K562 (cell line): ENCODE results near the gene SNPH. TPM values are rescaled to one million over a fixed set of nuclear protein-coding genes. Genes with fewer than 3 reads are reported as not detected.

Source experiments
- GATAD2B ChIP-seq: fragments of 450-650 bp; IDR thresholded peaks from 2 replicates; pipeline ENCODE4 v1.6.1; 2017; ENCODE audit warnings: mild to moderate bottlenecking, borderline replicate concordance
- PHF21A ChIP-seq: fragments of 450-650 bp; IDR thresholded peaks from 2 replicates; pipeline ENCODE4 v1.6.1; 2017; ENCODE audit warnings: low read depth, borderline replicate concordance
- ZKSCAN8 ChIP-seq: fragments of 200-800 bp; sonication (Bioruptor generic); IDR thresholded peaks from 2 replicates; pipeline ENCODE4 v1.6.1; 2016; ENCODE audit warnings: missing genetic modification characterization, missing compliant biosample characterization
- ZNF644 ChIP-seq: fragments of 200-800 bp; sonication (Bioruptor generic); IDR thresholded peaks from 2 replicates; pipeline ENCODE4 v1.6.1; 2016; ENCODE audit warnings: low read depth, missing genetic modification characterization, missing compliant biosample characterization
- polyA plus RNA-seq, 8 experiments: library from polyadenylated mRNA; depleted of rRNA in 4 of 8; stranded (reverse) in 5 of 8; unstranded in 3 of 8; fragments of >200 nt; fragmentation: Nextera tagmentation in 2 of 8; fragmentation: Illumina TruSeq in 1 of 8; extraction: Ambion mirVana in 2 of 8; extraction: Trizol in 1 of 8; gene quantifications; 2 replicates each; pipeline versions ENCODE4 v1.2.1 to v1.2.3, GENCODE V29; 2011 to 2014; ENCODE audit warnings: inconsistent platforms in 1 of 8, missing spikeins in 1 of 8
- total RNA-seq, 7 experiments: library from RNA; depleted of rRNA in 6 of 7; stranded (reverse); fragments of >200 nt in 6 of 7; fragmentation: Illumina TruSeq in 2 of 7; extraction: Trizol in 2 of 7; gene quantifications; 2 replicates each; pipeline versions ENCODE4 v1.2.1 to v1.2.3, GENCODE V29; 2011 to 2021; ENCODE audit warnings: low replicate concordance in 1 of 7
- TF ChIP-seq, protein P1 (sequence below): IDR thresholded peaks from 2 replicates; pipeline ENCODE4 v1.6.1; 2011; ENCODE audit not compliant: insufficient read length; ENCODE audit errors: extremely low read depth
- TF ChIP-seq, protein P2 (sequence below): fragments of 450-650 bp; IDR thresholded peaks from 2 replicates; pipeline ENCODE4 v1.7.1; 2018; ENCODE audit warnings: mild to moderate bottlenecking, low read depth; ENCODE audit not compliant: partially characterized antibody
- TF ChIP-seq, protein P3 (sequence below), 3 experiments: fragments of 200-800 bp in 1 of 3; fragments of 250-450 bp in 1 of 3; fragments of 450-650 bp in 1 of 3; sonication (Bioruptor Pico) in 1 of 3; sonication (Bioruptor generic) in 1 of 3; formaldehyde crosslinking in 1 of 3; IDR thresholded peaks; 2 replicates each; pipeline versions ENCODE4 v1.6.1 to v1.8.0; 2016 to 2022; ENCODE audit warnings: mild to moderate bottlenecking in 2 of 3, missing genetic modification characterization in 2 of 3, missing compliant biosample characterization in 1 of 3, moderate library complexity in 1 of 3
- TF ChIP-seq, protein P4 (sequence below): fragments of 450-650 bp; formaldehyde crosslinking; conservative IDR thresholded peaks from 2 replicates; pipeline ENCODE4 v1.4.0; 2022; ENCODE audit warnings: mild to moderate bottlenecking, missing genetic modification characterization
- TF ChIP-seq, protein P5 (sequence below), 2 experiments: fragments of 450-650 bp; IDR thresholded peaks; 2 replicates each; pipeline ENCODE4 v1.6.1; 2018; ENCODE audit warnings: mild to moderate bottlenecking in 2 of 2, low read depth in 1 of 2; ENCODE audit not compliant: partially characterized antibody in 2 of 2

SNPH gene
- total and polyA plus RNA-seq, 9 of the 15 experiments (the other 6 are each of a cell fraction or from before 2014, with no cell fraction given): 0.03 to 4.2 (median 1.4) TPM

DNA sequence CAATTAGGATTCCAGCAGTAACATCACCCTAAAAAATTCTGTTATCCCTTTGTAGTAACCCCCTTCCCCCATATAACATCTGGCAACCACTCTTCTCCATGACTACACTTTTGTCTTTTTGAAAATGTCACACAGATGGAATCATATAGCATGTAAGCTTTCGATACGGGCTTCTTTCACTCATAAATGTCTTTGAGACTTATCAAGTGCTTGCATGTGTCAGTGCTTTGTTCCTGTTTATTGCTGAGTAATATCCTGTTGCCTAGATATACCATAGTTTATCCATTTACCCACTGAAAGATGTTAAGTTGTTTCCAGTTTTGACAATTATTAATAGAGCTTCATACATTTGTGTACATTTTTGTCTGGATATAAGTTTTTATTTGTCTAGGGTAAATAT, 10.4 kb upstream of the SNPH start (continued):
- TF ChIP-seq, protein P1, sequence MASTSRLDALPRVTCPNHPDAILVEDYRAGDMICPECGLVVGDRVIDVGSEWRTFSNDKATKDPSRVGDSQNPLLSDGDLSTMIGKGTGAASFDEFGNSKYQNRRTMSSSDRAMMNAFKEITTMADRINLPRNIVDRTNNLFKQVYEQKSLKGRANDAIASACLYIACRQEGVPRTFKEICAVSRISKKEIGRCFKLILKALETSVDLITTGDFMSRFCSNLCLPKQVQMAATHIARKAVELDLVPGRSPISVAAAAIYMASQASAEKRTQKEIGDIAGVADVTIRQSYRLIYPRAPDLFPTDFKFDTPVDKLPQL: no peak
- TF ChIP-seq PHF21A: no peak
- no peak for TF ChIP-seq ZNF644 (tag)
- TF ChIP-seq, protein P2, sequence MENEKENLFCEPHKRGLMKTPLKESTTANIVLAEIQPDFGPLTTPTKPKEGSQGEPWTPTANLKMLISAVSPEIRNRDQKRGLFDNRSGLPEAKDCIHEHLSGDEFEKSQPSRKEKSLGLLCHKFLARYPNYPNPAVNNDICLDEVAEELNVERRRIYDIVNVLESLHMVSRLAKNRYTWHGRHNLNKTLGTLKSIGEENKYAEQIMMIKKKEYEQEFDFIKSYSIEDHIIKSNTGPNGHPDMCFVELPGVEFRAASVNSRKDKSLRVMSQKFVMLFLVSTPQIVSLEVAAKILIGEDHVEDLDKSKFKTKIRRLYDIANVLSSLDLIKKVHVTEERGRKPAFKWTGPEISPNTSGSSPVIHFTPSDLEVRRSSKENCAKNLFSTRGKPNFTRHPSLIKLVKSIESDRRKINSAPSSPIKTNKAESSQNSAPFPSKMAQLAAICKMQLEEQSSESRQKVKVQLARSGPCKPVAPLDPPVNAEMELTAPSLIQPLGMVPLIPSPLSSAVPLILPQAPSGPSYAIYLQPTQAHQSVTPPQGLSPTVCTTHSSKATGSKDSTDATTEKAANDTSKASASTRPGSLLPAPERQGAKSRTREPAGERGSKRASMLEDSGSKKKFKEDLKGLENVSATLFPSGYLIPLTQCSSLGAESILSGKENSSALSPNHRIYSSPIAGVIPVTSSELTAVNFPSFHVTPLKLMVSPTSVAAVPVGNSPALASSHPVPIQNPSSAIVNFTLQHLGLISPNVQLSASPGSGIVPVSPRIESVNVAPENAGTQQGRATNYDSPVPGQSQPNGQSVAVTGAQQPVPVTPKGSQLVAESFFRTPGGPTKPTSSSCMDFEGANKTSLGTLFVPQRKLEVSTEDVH: no peak
- TF ChIP-seq GATAD2B: peak; percentile 54; the same call in 1 of the 2 replicates
- TF ChIP-seq, protein P3, sequence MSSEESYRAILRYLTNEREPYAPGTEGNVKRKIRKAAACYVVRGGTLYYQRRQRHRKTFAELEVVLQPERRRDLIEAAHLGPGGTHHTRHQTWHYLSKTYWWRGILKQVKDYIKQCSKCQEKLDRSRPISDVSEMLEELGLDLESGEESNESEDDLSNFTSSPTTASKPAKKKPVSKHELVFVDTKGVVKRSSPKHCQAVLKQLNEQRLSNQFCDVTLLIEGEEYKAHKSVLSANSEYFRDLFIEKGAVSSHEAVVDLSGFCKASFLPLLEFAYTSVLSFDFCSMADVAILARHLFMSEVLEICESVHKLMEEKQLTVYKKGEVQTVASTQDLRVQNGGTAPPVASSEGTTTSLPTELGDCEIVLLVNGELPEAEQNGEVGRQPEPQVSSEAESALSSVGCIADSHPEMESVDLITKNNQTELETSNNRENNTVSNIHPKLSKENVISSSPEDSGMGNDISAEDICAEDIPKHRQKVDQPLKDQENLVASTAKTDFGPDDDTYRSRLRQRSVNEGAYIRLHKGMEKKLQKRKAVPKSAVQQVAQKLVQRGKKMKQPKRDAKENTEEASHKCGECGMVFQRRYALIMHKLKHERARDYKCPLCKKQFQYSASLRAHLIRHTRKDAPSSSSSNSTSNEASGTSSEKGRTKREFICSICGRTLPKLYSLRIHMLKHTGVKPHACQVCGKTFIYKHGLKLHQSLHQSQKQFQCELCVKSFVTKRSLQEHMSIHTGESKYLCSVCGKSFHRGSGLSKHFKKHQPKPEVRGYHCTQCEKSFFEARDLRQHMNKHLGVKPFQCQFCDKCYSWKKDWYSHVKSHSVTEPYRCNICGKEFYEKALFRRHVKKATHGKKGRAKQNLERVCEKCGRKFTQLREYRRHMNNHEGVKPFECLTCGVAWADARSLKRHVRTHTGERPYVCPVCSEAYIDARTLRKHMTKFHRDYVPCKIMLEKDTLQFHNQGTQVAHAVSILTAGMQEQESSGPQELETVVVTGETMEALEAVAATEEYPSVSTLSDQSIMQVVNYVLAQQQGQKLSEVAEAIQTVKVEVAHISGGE (CRISPR knock-in tag; IDR thresholded peaks at IDR 0.05): 0 out of 6 replicates have a peak, but pooled peaks of 1 of the 3 experiments have one; percentile 30
- peak; percentile 49; the same call in 1 of the 2 replicates for TF ChIP-seq ZKSCAN8 (CRISPR knock-in tag)
- TF ChIP-seq, protein P4, sequence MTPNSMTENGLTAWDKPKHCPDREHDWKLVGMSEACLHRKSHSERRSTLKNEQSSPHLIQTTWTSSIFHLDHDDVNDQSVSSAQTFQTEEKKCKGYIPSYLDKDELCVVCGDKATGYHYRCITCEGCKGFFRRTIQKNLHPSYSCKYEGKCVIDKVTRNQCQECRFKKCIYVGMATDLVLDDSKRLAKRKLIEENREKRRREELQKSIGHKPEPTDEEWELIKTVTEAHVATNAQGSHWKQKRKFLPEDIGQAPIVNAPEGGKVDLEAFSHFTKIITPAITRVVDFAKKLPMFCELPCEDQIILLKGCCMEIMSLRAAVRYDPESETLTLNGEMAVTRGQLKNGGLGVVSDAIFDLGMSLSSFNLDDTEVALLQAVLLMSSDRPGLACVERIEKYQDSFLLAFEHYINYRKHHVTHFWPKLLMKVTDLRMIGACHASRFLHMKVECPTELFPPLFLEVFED: no peak
- TF ChIP-seq, protein P5, sequence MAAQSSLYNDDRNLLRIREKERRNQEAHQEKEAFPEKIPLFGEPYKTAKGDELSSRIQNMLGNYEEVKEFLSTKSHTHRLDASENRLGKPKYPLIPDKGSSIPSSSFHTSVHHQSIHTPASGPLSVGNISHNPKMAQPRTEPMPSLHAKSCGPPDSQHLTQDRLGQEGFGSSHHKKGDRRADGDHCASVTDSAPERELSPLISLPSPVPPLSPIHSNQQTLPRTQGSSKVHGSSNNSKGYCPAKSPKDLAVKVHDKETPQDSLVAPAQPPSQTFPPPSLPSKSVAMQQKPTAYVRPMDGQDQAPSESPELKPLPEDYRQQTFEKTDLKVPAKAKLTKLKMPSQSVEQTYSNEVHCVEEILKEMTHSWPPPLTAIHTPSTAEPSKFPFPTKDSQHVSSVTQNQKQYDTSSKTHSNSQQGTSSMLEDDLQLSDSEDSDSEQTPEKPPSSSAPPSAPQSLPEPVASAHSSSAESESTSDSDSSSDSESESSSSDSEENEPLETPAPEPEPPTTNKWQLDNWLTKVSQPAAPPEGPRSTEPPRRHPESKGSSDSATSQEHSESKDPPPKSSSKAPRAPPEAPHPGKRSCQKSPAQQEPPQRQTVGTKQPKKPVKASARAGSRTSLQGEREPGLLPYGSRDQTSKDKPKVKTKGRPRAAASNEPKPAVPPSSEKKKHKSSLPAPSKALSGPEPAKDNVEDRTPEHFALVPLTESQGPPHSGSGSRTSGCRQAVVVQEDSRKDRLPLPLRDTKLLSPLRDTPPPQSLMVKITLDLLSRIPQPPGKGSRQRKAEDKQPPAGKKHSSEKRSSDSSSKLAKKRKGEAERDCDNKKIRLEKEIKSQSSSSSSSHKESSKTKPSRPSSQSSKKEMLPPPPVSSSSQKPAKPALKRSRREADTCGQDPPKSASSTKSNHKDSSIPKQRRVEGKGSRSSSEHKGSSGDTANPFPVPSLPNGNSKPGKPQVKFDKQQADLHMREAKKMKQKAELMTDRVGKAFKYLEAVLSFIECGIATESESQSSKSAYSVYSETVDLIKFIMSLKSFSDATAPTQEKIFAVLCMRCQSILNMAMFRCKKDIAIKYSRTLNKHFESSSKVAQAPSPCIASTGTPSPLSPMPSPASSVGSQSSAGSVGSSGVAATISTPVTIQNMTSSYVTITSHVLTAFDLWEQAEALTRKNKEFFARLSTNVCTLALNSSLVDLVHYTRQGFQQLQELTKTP (IDR thresholded peaks at IDR 0.05; ENCODE audit: low read depth in 1 of 2, partially characterized antibody in 2 of 2): no peak
